Astrocyte of the hippocampus (primary cell): Measurements from ENCODE around the gene APBA3.

ENCODE experiments used
- DNase-seq: peaks from one replicate; pipeline ENCODE4 v3.0.0; 2011; ENCODE audit warnings: low read depth, low spot score

APBA3 gene, protein sequence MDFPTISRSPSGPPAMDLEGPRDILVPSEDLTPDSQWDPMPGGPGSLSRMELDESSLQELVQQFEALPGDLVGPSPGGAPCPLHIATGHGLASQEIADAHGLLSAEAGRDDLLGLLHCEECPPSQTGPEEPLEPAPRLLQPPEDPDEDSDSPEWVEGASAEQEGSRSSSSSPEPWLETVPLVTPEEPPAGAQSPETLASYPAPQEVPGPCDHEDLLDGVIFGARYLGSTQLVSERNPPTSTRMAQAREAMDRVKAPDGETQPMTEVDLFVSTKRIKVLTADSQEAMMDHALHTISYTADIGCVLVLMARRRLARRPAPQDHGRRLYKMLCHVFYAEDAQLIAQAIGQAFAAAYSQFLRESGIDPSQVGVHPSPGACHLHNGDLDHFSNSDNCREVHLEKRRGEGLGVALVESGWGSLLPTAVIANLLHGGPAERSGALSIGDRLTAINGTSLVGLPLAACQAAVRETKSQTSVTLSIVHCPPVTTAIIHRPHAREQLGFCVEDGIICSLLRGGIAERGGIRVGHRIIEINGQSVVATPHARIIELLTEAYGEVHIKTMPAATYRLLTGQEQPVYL

DNA sequence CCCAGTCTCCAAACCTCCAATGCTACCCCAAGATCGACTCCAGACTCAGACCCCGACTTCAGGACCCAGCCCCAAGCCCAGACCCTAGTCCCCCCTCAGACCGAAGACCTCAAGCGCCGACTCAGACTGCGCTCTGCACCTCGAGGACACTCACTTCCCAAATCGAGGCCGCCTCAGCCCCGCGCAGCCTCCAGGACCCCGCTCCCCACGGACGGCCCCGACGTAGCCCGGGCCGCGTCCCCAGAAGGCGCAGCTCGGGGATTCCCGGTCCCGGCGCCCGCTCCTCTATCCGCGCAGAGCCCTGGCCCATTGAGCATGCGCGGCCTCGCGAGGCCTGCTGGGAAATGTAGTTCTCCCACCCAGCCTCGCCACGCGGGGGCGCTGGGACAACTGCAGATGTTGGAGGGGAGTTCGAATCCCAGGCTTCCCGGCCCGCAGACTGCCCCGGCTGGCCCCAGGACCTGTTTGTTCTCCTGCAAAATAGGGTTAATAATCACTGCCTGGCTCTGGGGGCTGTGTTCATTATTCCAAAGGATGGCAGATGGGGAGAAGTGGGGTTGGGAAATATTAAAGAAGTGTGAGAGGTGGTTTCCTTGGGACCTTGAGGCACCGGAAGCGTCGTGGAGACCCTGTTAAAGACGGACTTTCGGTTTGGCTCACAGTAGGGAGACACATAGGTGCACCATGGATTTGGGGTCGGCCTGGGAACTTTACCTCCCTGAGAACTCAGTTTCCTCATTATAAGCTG lies at the start of gene APBA3:
Gene APBA3, minus strand, starts transcription at position 311 of the 748 bp plus-strand sequence. CDS start 1,428 bp downstream, outside the sequence.
- peak; percentile 96 for DNase-seq

DNA sequence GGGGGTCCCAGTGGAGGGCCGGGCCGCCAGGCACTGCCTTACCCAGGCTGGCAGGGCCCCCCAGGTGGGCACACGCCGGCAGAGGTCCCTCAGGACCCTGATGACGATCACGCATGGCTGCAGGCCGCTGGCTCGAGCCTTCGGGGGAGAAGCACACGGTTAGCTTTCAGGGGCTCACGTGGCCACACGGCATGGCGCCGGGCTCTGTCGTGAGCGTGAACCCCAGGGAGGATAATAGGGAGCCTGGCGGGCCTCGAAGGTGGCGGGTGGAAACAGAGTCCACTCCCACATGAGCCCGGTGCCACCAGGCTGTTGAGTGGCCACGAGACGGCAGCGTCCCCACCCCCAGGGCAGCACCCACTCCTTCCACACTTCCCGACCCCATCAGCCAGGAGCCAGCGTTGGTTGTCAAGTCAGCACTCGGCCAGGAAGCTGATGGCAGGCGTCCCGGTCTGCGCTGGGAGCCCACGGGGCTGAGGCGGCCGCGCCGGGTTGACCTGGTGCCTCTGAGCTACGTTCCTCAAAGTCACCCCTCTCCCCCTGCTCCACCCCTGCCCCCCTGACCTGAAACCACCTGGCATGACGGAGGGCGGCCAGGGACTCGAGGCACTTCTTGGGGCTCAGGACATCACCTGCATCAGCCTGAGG lies 49.3 kb upstream of the APBA3 start:
- DNase-seq, result no peak

GRCh38 chr19:3809881-3810707 lies 48.6 kb upstream of the APBA3 start:
- no peak for DNase-seq

DNA sequence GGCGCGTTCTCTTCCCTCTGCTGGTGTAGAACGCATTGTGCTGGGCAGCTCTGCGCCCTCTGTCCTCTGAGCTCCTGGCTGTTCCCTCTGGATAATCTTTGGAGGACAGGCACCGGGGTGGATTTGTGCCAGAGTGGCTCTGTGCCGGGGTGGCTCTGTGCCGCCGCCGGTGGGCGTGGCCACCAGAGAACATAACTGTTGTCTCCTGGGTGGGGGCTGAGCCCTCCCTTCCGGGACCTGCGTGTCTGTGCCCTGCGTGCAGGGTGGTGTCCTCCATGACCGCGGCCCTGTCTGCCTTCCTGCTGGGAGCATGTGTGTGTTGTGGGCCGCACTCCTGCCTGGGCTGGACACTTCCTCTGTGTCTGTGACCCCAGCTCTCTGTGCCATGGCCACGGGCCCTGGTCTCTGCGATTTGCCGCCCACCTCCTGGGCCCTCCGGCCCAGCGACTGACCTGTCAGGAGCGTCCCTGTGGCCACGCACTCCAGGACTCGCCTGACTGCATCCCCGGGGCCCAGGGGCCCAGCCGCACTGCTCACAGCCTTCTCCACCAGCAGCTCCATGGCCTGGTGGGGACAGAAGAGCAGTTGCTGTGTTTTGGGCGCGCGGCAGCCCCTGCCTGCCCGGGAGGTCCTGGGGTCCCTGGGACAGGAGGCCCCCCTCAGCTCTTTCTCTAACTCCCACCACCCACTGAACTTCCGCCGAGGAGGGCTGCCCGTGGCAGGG lies 47.1 kb upstream of the APBA3 start:
- DNase-seq, result no peak

DNA sequence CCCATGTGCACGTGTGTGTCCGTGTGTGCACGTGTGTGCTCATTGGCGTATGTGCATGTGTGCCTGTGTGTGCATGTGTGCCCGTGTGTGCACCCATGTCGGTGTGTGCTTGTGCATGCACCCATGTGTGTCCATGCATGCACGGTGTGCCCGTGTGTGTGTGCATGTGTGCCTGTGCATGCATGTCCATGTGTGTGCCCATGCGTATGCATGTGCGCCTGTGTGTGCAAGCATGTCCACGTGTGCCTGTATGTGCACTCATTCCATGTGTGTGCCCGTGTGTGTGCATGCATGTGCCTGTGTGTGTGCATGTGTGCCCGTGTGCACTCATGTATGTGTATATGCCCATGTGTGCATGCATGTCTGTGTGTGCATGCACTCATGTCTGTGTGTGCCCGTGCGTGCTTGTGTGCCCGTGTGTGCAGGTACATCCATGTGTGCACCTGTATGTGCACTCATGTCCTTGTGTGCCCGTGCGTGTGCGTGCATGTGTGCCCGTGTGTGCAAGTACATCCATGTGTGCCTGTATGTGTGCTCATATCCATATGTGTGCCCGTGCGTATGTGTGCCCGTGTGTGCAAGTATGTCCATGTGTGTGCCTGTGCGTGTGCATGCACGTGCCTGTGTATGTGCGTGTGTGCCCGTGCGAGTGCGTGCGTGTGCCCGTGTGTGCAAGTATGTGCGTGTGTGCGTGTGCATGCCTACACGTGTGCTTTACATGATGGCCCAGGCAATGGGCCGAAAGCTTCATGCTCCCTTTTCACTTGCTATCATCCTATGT lies 46.3 kb upstream of the APBA3 start:
- no peak for DNase-seq

DNA sequence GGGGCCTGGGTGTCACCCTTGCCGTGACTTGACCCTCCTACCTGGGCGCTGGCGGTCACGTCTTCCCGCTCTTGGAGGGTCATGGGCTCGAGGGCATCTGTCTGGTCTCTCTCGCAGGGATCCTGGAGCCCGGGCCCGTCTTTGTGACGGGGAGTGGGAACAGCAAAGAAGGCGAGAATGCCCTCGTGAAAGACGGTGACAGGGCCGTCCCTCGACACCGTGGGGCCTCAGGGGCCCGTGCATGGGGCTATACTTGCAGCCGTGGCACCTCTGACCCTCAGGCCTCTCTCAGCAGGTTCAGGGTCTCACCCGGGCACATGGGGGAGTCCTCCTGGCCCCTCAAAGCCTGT lies 45.6 kb upstream of the APBA3 start:
- DNase-seq, result no peak

GRCh38 chr19:3805859-3806258 lies 44.4 kb upstream of the APBA3 start:
- no peak for DNase-seq

DNA sequence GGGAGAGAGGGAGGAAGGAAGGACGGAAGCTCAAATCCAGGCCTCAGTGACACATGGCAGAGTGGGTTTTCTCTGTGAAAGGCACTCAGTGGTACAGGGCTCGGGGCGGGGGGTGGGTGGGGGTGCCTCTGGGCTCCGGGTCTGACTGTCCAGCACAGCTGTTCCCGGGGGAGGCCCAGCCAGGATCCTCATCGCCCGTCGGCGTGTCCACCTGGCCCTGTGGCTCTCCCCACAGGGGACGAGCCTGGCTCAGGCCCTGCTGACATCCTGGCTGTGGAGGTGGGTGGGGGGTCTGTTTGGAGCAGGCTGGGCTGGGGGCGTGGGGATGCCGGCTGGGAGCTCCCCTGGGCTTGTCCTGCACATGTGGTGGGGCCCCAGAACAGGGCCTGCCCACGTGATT lies 42.9 kb upstream of the APBA3 start:
- DNase-seq, result no peak

- DNase-seq, result no peak
These were observed 42.5 kb upstream of the APBA3 start for GRCh38 chr19:3803986-3804385.

DNA sequence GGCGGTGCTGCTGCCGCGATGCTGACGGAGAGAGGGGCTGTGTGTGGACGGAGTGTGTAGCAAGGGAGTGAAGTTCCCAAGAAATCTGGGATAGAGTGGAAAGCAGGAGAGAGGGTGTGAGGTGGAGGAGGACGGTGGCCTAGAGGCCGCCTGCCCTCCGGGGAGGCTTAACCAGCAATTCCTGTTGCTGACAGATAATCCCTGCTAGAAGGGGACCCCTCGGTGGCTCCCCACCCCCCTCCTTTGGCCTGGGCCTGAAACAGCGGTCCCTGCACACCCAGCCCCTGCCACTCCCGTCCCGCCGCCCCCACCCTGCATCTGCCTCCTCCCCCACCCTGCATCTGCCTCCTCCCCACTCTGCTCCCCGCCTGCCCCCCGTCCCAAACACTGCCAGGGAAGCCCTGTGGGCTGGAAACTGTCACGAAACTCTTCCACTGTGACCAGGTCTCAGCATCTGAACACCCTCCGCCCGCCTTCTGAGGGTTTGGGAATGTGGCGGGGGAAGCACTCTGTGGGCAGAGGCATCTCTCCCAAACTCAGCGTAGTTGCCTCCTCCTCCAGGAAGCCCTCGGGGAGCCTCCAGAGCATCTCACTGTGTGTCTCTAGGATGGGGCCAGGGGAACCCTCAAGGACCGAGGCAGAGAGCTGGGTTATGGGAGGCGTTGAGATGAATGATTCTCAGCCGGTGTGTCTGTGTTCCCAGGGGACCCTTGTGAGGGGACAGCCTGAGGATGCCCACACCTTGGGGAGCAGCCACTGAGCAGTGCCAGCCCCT lies 41.8 kb upstream of the APBA3 start:
- no peak for DNase-seq

DNA sequence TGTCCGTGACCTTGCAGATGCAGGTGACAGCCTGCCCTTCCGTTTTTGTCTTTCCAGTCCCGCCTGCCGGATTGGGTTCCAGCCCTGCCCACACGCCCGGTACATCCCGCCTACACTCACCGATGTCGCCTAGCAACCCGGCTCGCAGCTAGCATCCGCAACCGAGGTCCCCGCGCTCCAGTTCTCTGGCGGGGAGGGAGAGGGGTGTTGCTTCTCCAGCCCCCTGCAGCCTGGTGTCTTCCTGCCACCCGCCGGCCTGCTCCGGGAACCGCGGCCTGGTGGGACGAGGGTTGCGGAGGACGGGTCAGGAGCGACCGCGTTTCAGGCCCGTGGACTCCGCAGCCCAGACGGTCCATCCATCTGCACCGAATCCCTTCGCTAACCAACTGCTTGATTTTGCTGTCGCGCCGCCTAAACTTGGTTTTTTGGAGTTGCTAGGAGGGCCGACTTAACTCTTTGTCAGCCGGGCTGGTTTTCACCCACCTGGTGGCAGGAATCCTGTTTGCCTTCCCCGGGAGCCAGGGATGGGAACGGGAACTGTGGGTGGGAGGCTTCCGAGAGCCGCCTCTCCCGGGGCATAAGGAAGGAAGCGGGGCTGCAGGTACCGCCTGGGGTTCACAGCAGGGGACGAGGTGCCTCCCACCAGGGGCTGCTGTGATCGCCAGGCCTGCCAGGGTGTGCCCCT lies 40.1 kb upstream of the APBA3 start:
- DNase-seq, result peak; percentile 55

DNA sequence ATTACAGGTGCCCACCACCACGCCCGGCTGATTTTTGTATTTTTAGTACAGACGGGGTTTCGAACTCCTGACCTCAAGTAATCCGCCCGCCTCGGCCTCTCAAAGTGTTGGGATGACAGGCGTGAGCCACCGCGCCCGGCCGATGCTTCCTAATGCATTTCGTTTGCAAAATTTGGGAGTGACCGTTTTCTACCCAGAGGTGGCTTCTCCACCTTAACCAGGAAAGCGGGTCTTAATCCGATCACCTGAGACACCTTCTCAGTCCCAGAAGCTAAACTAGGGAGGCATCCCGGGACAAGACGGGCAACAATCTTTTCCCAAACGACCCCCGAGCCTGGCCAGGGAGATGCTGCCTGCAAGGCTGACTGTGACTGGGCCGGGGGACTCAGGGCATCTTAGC lies 39.5 kb upstream of the APBA3 start:
- no peak for DNase-seq

DNA sequence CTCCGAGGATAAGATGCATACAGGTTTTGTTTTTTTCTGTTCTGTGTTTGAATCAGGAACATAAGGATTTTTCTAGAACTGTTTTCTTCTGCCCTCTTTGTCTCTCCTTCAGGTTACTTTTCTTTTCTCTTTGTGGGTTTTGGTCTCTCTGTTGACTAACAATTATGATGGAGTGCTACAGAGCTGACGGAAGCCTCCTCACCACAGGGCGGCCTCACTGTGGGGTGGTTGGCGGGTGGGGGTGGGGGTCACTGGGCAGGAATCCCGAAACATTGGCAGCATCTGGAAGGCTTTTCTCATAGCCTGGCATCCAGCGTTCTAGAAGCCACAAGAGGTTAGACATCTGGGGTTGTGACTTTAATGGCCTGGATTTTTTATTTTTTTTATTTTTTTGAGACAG lies 36.6 kb upstream of the APBA3 start:
- DNase-seq, result no peak

GRCh38 chr19:3796358-3796757 lies 34.9 kb upstream of the APBA3 start:
- no peak for DNase-seq

DNA sequence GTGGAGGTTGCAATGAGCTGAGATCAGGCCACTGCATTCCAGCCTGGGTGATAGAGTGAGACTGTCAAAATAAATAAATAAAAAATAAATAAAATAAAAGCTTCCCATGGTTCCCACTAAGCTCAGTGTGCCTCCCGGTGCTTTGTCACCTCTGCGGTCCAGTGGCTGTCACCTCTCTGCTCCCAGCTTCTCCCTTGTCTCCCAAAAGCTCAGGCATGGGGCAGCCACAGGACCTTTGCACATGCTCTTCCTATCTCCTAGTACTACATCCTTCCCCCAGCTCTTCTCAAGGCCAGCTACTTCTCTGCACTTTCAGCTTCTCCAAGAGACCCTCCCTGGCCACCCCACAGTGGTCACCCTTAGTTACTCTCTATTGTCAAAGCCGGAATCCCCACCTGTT lies 32.3 kb upstream of the APBA3 start:
- no peak for DNase-seq

DNA sequence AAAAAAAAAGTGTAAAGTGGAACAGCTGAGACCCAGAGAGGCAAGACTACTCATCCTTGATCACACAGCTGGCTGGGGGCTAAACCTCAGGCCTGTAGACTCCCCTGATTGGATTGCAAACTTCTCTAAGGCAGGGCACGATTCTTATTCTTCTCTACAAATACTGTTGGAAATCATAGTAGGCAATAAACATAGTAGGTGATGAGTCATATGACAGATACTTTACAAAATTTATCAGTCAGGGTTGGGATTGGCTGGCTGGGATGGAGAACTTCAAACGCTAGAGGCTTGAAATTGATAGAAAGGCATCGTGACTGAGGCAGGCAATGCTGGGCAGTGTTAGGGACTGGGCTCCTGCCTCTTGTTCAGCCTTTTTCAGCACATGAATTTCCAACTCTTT lies 30.6 kb upstream of the APBA3 start:
- DNase-seq, result no peak

- DNase-seq, result no peak
These were observed 29.4 kb upstream of the APBA3 start for GRCh38 chr19:3790941-3791340.

GRCh38 chr19:3790209-3790734 lies 28.8 kb upstream of the APBA3 start:
- DNase-seq, result no peak
